Left kidney (tissue), 2 donors: ENCODE results near the gene ISG20L2. TPM values are rescaled to one million over a fixed set of nuclear protein-coding genes. Genes with fewer than 3 reads are reported as not detected.

Experiments used
- DNase-seq: peaks from one replicate; pipeline ENCODE4 v3.0.0-alpha.2; 2013
- polyA plus RNA-seq: library from polyadenylated mRNA; unstranded; fragments of 120-200 nt; gene quantifications from one replicate; pipeline ENCODE4 v1.2.1, GENCODE V29; 2013; ENCODE audit not compliant: insufficient read length

The ISG20L2 gene
- polyA plus RNA-seq, 1 donor, result 48.5 TPM

GRCh38 chr1:156756355-156756754, 27.8 kb upstream of the ISG20L2 start:
- no peak for DNase-seq

GRCh38 chr1:156755527-156755950, 27.0 kb upstream of the ISG20L2 start:
- DNase-seq, result no peak

GRCh38 chr1:156754219-156754618, 25.7 kb upstream of the ISG20L2 start:
- no peak for DNase-seq

GRCh38 chr1:156752843-156753482, 24.4 kb upstream of the ISG20L2 start:
- DNase-seq, result no peak

GRCh38 chr1:156751757-156752481, 23.4 kb upstream of the ISG20L2 start:
- peak; percentile 96 for DNase-seq

GRCh38 chr1:156751451-156751756, 22.8 kb upstream of the ISG20L2 start, which contains the start of gene HDGF:
TSS of gene HDGF (minus strand) at chr1:156751675. CDS start at chr1:156751429, 246 bp downstream.
- no peak for DNase-seq

GRCh38 chr1:156750711-156751450, 22.3 kb upstream of the ISG20L2 start:
- DNase-seq, result no peak

- DNase-seq, result no peak
These were observed 21.7 kb upstream of the ISG20L2 start for GRCh38 chr1:156750191-156750672.

GRCh38 chr1:156749419-156750118, 21.0 kb upstream of the ISG20L2 start:
- no peak for DNase-seq

GRCh38 chr1:156748670-156749418, 20.3 kb upstream of the ISG20L2 start:
- no peak for DNase-seq

- no peak for DNase-seq
These were observed 19.4 kb upstream of the ISG20L2 start for GRCh38 chr1:156747742-156748669.

- peak; percentile 88 for DNase-seq
These were observed 18.4 kb upstream of the ISG20L2 start for GRCh38 chr1:156746728-156747631.

- DNase-seq, result no peak
These were observed 17.8 kb upstream of the ISG20L2 start for GRCh38 chr1:156746406-156746727.

GRCh38 chr1:156745881-156746280, 17.3 kb upstream of the ISG20L2 start:
- no peak for DNase-seq

- no peak for DNase-seq
These were observed 16.3 kb upstream of the ISG20L2 start for GRCh38 chr1:156744786-156745419.

GRCh38 chr1:156744344-156744743, 15.8 kb upstream of the ISG20L2 start:
- no peak for DNase-seq

- DNase-seq, result no peak
These were observed 15.1 kb upstream of the ISG20L2 start for GRCh38 chr1:156743367-156744302.

GRCh38 chr1:156742801-156743200, 14.2 kb upstream of the ISG20L2 start:
- no peak for DNase-seq
